ENCODE data around the gene DDA1.

Gene DDA1

DNA sequence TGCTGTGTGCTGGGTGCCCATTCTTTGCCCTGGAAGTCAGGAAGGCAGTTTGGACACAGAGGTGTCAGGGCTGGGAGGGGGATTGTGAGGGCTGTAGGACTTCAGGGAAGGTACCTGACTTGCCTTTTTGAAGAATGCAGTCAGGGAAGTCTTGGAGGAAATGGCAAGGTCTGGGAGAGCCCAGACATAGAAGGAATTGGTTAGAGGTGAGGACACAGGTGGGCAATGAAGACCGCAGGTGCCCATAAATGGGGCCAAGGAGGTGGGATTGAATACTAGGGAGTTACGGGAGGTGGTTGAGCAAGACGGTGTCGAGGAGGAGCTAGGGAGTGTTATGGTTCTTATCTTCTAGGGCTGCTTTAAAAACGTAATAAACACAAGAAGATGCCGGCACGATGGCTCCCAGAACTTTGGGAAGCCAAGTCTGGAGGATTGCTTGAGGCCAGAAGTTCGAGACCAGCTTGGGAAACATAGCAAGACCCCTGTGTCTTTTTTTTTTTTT lies 1.4 kb upstream of the DDA1 start (continued):
- TF ChIP-seq SP3 (tag by site-specific recombination; IDR thresholded peaks at IDR 0.05) (no peak), ZNF24 (tag by site-specific recombination; IDR thresholded peaks at IDR 0.05) (no peak), ZNF292 (tag by site-specific recombination; IDR thresholded peaks at IDR 0.05; ENCODE audit: borderline replicate concordance, low read depth) (no peak), ZNF248 (tag by site-specific recombination; IDR thresholded peaks at IDR 0.05) (no peak), ZNF585B (tag by site-specific recombination; IDR thresholded peaks at IDR 0.05) (no peak), ZNF16 (tag by site-specific recombination; IDR thresholded peaks at IDR 0.05; ENCODE audit: low read depth) (peak; percentile 75), TRIM28 (IDR thresholded peaks at IDR 0.05; ENCODE audit: borderline replicate concordance, low read length) (no peak), WT1 (tag by site-specific recombination; IDR thresholded peaks at IDR 0.05) (peak; percentile 69), ZNF791 (tag by site-specific recombination; IDR thresholded peaks at IDR 0.05) (no peak), ZSCAN18 (tag by site-specific recombination; IDR thresholded peaks at IDR 0.05) (no peak), ZNF561 (tag by site-specific recombination; IDR thresholded peaks at IDR 0.05; ENCODE audit: borderline replicate concordance) (no peak), ZNF274 (IDR thresholded peaks at IDR 0.05; ENCODE audit: low read length) (no peak), ZNF274 (tag by site-specific recombination; IDR thresholded peaks at IDR 0.05; ENCODE audit: borderline replicate concordance) (no peak), ZNF521 (tag by site-specific recombination; IDR thresholded peaks at IDR 0.05) (no peak), ZNF48 (tag by site-specific recombination; IDR thresholded peaks at IDR 0.05) (no peak), ZNF654 (tag by site-specific recombination; IDR thresholded peaks at IDR 0.05; ENCODE audit: low read depth) (no peak)
- TF ChIP-seq, protein P1, sequence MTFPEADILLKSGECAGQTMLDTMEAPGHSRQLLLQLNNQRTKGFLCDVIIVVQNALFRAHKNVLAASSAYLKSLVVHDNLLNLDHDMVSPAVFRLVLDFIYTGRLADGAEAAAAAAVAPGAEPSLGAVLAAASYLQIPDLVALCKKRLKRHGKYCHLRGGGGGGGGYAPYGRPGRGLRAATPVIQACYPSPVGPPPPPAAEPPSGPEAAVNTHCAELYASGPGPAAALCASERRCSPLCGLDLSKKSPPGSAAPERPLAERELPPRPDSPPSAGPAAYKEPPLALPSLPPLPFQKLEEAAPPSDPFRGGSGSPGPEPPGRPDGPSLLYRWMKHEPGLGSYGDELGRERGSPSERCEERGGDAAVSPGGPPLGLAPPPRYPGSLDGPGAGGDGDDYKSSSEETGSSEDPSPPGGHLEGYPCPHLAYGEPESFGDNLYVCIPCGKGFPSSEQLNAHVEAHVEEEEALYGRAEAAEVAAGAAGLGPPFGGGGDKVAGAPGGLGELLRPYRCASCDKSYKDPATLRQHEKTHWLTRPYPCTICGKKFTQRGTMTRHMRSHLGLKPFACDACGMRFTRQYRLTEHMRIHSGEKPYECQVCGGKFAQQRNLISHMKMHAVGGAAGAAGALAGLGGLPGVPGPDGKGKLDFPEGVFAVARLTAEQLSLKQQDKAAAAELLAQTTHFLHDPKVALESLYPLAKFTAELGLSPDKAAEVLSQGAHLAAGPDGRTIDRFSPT (tag by site-specific recombination; IDR thresholded peaks at IDR 0.05): 0 out of 2 replicates have a peak, but pooled peaks have one; percentile 16
- TF ChIP-seq, protein P2, sequence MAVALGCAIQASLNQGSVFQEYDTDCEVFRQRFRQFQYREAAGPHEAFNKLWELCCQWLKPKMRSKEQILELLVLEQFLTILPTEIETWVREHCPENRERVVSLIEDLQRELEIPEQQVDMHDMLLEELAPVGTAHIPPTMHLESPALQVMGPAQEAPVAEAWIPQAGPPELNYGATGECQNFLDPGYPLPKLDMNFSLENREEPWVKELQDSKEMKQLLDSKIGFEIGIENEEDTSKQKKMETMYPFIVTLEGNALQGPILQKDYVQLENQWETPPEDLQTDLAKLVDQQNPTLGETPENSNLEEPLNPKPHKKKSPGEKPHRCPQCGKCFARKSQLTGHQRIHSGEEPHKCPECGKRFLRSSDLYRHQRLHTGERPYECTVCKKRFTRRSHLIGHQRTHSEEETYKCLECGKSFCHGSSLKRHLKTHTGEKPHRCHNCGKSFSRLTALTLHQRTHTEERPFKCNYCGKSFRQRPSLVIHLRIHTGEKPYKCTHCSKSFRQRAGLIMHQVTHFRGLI (tag by site-specific recombination; IDR thresholded peaks at IDR 0.05): no peak
- TF ChIP-seq, protein P3, sequence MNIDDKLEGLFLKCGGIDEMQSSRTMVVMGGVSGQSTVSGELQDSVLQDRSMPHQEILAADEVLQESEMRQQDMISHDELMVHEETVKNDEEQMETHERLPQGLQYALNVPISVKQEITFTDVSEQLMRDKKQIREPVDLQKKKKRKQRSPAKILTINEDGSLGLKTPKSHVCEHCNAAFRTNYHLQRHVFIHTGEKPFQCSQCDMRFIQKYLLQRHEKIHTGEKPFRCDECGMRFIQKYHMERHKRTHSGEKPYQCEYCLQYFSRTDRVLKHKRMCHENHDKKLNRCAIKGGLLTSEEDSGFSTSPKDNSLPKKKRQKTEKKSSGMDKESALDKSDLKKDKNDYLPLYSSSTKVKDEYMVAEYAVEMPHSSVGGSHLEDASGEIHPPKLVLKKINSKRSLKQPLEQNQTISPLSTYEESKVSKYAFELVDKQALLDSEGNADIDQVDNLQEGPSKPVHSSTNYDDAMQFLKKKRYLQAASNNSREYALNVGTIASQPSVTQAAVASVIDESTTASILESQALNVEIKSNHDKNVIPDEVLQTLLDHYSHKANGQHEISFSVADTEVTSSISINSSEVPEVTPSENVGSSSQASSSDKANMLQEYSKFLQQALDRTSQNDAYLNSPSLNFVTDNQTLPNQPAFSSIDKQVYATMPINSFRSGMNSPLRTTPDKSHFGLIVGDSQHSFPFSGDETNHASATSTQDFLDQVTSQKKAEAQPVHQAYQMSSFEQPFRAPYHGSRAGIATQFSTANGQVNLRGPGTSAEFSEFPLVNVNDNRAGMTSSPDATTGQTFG (tag by site-specific recombination; IDR thresholded peaks at IDR 0.05; ENCODE audit: borderline replicate concordance): no peak

- Histone ChIP-seq H3K4me3 (ENCODE audit: low read depth, low read length) (peak overlapping the region; percentile 98), H3K27ac (ENCODE audit: extremely low read depth, low read depth, low read length) (peak overlapping the region; percentile 26), H3K9me3 (ENCODE audit: control insufficient read depth, insufficient read depth, low read depth, low read length) (no peaks in the 10 kb centered on the region), H3K36me3 (ENCODE audit: control insufficient read depth in 2 of 2, insufficient read depth in 1 of 2, low read length in 2 of 2) (peaks cover 3 to 34% of the 10 kb centered on the region in 2 experiments; a peak in 2 of 3 replicates), H3K4me1 (ENCODE audit: control insufficient read depth, insufficient read depth, low read length) (no peaks in the 10 kb centered on the region)
- ChIA-PET CTCF (interaction anchor here (0.9 to 1.4 kb wide), 5 partner anchors 18 to 155 kb away, joined by 3 to 6 read pairs (median 4); no protein-coding TSS in a partner anchor), POLR2A (interaction anchor here (1.0 to 2.9 kb wide), 6 partner anchors 11 to 683 kb away, joined by 3 to 64 read pairs (median 8); partner anchors contain the start of genes ANO8, BABAM1, GTPBP3 and USE1)
- TF ChIP-seq WT1 (tag by site-specific recombination; IDR thresholded peaks at IDR 0.05) (no peak), SCRT2 (tag by site-specific recombination; IDR thresholded peaks at IDR 0.05) (peak; percentile 67), ZBTB20 (tag by site-specific recombination; IDR thresholded peaks at IDR 0.05) (peak; percentile 66; the same call in 1 of the 2 replicates), ZBTB11 (tag by site-specific recombination; conservative IDR thresholded peaks at IDR 0.05; ENCODE audit: low read depth) (peak; percentile 96), ZNF24 (tag by site-specific recombination; IDR thresholded peaks at IDR 0.05) (no peak)
- TF ChIP-seq, protein P4, sequence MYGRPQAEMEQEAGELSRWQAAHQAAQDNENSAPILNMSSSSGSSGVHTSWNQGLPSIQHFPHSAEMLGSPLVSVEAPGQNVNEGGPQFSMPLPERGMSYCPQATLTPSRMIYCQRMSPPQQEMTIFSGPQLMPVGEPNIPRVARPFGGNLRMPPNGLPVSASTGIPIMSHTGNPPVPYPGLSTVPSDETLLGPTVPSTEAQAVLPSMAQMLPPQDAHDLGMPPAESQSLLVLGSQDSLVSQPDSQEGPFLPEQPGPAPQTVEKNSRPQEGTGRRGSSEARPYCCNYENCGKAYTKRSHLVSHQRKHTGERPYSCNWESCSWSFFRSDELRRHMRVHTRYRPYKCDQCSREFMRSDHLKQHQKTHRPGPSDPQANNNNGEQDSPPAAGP (tag by site-specific recombination; IDR thresholded peaks at IDR 0.05): no peak
Observed at GRCh38 chr19:17309965-17310461, 650 bp downstream of the DDA1 start.

All from HEK293 (cell line).